GM12874 (cell line): ENCODE measurements around the gene DCBLD1.

Experiments used
- CTCF ChIP-seq: IDR thresholded peaks from 2 replicates; pipeline ENCODE4 v1.5.1; 2011; ENCODE audit warnings: low read depth, mild to moderate bottlenecking, control low read depth, low read length, moderate library complexity; ENCODE audit not compliant: insufficient read depth

DCBLD1 gene

DNA sequence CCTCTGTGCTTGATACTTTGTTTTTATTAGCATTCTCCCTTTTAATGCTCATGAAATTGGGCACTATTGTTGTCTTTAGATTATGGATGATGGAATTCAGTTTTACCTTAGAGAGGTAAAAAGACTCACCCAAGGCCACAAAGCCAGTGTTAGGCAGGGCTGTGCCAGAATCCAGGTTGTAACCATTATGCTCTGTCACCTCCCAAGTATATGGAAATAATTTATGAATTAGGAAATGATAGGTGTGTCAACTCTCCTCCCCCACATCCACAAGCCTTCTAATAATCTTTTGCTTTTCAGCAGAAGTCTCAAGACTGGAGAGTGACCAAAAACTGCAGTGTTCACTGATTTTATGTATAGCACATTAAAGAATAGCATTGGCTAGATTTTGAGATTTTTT lies 13.0 kb downstream of the DCBLD1 start:
- TF ChIP-seq CTCF: no peak

GRCh38 chr6:117495869-117496268 lies 13.4 kb downstream of the DCBLD1 start:
- TF ChIP-seq CTCF: no peak

DNA sequence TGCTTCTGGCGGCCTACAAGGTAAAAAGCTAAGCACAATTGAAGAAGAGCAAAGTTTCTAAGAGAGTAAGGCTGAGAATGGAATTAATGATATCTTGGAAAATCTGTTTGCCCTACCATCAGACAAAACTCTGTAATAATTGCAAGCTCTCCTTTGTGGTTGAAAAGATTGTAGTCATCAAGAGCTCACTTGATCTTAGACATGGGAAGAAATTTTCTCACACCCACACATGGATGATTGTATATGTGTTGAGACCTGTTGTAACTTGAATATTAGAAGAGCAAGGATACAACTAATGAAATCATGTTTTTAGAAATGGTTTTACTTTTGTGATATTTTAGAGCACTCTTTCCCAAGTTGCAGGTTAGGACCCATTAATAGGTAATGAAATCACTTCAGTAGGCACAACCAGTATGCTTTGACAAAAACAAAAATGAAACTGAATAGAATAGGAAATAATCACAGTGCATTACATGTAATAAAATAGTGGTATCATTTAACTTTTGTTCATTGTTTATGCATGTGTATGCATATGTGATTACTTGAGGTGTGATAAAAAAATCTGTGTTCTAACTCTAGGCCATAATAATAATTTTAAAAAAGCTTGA lies 14.0 kb downstream of the DCBLD1 start:
- TF ChIP-seq CTCF: no peak

DNA sequence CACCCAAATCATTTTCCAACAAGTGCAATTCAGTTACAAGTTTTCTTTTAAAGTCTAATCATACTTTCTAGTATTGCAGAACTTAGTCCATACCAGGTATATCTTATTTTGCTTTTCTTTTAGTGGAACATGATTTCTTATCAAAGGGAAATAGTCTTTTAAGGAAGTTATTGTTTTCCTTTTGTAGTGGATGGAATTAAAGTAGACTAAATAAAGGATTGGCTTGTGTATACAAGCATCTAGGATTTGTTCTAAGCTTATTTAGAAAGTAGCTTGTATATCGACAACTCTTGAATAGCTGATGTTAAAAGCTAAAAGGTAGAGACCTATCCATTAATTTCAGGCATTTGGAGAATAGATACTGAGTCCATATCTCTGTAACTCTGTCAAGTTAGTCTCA lies 14.8 kb downstream of the DCBLD1 start:
- TF ChIP-seq CTCF: no peak

DNA sequence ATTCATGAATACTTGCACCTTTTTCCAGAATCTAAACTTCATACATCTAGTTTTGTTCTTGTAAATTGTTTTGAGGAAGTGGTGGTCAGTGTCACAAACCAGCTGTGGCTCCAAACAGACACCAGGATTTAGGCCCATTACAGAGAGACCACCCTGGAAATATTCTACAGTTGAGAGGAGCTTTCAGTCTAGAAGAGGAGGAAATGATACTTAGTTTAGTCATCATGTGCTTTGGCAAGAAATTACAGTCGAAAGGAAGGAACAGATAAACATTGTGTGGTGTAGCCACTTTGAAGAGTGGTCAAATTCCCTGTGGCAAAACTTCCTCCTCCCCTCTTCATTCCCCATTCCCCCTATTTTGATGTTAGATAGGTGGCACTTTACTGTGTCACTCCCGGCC lies 15.7 kb downstream of the DCBLD1 start:
- TF ChIP-seq CTCF: no peak

DNA sequence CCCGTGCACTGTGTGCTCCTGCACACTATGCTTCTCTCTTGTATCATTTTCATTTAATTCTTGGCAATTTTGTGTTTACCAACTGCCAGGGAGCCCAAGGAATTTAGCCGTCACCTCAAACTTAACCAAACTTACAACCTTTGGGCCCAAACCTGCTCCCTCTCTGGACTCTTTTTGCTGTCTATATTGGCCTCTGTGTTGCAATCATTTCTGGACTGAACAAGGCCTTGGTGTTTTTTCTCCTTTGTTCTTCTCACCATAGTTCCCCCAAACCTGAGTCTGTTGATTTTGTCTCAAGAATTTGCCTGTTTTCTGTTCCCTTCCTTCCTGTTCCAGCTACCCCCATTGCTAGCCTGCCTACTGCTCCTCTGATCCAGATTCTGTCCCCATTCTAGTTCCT lies 19.2 kb downstream of the DCBLD1 start:
- TF ChIP-seq CTCF: no peak

DNA sequence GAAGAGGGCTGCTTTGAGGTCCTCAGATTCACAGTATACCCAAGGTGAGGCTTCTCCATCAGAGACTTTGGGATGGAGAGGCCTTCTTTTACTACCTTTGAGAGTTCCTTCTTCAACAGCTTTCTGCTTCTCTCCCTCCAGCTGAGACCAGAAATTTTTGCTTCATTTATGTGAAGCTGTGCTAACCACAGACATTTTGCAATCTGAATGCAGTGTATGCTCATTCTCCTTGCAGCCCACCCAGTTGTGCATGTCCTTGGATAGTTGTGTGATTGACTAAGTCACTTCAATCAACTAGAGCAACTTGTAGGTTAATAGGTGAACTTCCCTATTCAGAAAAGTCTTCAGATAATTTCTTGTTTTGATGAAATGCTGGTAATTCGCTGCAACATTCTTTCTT lies 20.1 kb downstream of the DCBLD1 start:
- no peak for TF ChIP-seq CTCF
